Osteoblast (primary cell): ENCODE results near the gene RAF1. TPM values are rescaled to one million over a fixed set of nuclear protein-coding genes. Genes with fewer than 3 reads are reported as not detected.
A peak's percentile ranks its signal among the peaks of the same experiment; 100 is the strongest.

Experiments
- DNase-seq: peaks from one replicate; pipeline ENCODE4 v3.0.0; 2011; ENCODE audit warnings: low spot score, mixed read lengths; ENCODE audit not compliant: insufficient read length; ENCODE audit errors: missing footprints
- H2AFZ ChIP-seq: 2 replicates; pipeline ENCODE4 v1.6.0; 2011; ENCODE audit warnings: mild to moderate bottlenecking, low read length
- H3K27ac ChIP-seq: 2 replicates; pipeline ENCODE4 v1.5.1; 2011; ENCODE audit warnings: mild to moderate bottlenecking, low read depth, low read length, moderate library complexity
- H3K27me3 ChIP-seq: 2 replicates; pipeline ENCODE4 v1.6.0; 2012; ENCODE audit warnings: mild to moderate bottlenecking, control low read depth, inconsistent platforms, low read length, moderate library complexity; ENCODE audit not compliant: insufficient read depth
- H3K36me3 ChIP-seq: 2 replicates; pipeline ENCODE4 v1.5.1; 2011; ENCODE audit warnings: mild to moderate bottlenecking, low read length, control low read depth, moderate library complexity; ENCODE audit not compliant: insufficient read depth
- H3K4me1 ChIP-seq: 2 replicates; pipeline ENCODE4 v1.5.1; 2011; ENCODE audit warnings: mild to moderate bottlenecking, low read length, control low read depth, moderate library complexity; ENCODE audit not compliant: insufficient read depth
- H3K4me2 ChIP-seq: 2 replicates; pipeline ENCODE4 v1.6.0; 2011; ENCODE audit warnings: mild to moderate bottlenecking, low read length; ENCODE audit not compliant: insufficient read depth
- H3K4me3 ChIP-seq: fragments of 200-600 bp; sonication (generic); 3 replicates; pipeline ENCODE4 v1.5.1; 2012; ENCODE audit warnings: mild to moderate bottlenecking, low read length, inconsistent platforms; ENCODE audit not compliant: insufficient read depth
- H3K79me2 ChIP-seq: 2 replicates; pipeline ENCODE4 v1.6.0; 2012; ENCODE audit warnings: mild to moderate bottlenecking, low read length, control low read depth, inconsistent platforms; ENCODE audit not compliant: insufficient read depth
- H3K9me3 ChIP-seq: 2 replicates; pipeline ENCODE4 v1.5.1; 2011; ENCODE audit warnings: low read depth, low read length, control low read depth
- H4K20me1 ChIP-seq: 2 replicates; pipeline ENCODE4 v1.6.0; 2012; ENCODE audit warnings: mild to moderate bottlenecking, low read length, control low read depth; ENCODE audit not compliant: insufficient read depth
- total RNA-seq: library from RNA; depleted of rRNA; stranded (reverse); fragments of >200 nt; gene quantifications from 2 replicates; pipeline ENCODE4 v1.2.3, GENCODE V29; 2012
- TF ChIP-seq, protein P1 (sequence below): IDR thresholded peaks from 2 replicates; pipeline ENCODE4 v1.5.1; 2011; ENCODE audit warnings: mild to moderate bottlenecking, low read depth, low read length, moderate library complexity; ENCODE audit errors: extremely low read depth

RAF1 gene
- total RNA-seq, 1 donor, result 118 TPM

DNA sequence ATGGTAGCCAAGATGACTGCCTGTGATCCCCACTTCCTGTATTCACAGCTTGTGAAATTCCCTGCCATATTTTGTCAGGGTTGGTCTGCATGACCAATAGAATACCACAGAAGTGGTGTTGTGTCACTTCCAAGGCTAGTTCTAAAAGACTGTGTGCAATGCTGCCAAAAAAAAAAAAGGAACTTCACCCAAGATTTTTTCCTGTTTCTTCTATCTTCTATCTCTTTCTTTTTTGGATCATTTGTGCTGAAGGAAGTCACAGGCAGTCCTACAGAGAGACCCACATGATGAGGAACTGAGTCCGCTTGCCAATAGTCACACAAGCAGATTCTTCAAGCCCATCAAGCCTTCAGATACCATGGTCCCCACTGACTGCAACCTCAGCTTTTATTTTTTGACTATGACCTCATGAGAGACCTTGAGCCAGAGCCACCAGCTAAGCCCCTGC, 18.1 kb upstream of the RAF1 start:
- Histone ChIP-seq H3K27ac (peak overlapping the region; percentile 62), H3K4me1 (peaks cover 15% of the 10 kb centered on the region), H3K4me2 (peak overlapping the region; percentile 25), H3K36me3 (no peaks in the 10 kb centered on the region), H3K4me3 (no peak overlapping the region), H3K79me2 (no peaks in the 10 kb centered on the region), H3K9me3 (no peaks in the 10 kb centered on the region), H4K20me1 (no peaks in the 10 kb centered on the region), H3K27me3 (no peaks in the 10 kb centered on the region), H2AFZ (peak overlapping the region; percentile 92)
- TF ChIP-seq, protein P1, sequence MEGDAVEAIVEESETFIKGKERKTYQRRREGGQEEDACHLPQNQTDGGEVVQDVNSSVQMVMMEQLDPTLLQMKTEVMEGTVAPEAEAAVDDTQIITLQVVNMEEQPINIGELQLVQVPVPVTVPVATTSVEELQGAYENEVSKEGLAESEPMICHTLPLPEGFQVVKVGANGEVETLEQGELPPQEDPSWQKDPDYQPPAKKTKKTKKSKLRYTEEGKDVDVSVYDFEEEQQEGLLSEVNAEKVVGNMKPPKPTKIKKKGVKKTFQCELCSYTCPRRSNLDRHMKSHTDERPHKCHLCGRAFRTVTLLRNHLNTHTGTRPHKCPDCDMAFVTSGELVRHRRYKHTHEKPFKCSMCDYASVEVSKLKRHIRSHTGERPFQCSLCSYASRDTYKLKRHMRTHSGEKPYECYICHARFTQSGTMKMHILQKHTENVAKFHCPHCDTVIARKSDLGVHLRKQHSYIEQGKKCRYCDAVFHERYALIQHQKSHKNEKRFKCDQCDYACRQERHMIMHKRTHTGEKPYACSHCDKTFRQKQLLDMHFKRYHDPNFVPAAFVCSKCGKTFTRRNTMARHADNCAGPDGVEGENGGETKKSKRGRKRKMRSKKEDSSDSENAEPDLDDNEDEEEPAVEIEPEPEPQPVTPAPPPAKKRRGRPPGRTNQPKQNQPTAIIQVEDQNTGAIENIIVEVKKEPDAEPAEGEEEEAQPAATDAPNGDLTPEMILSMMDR, result no peak
- DNase-seq, result peak; percentile 74

DNA sequence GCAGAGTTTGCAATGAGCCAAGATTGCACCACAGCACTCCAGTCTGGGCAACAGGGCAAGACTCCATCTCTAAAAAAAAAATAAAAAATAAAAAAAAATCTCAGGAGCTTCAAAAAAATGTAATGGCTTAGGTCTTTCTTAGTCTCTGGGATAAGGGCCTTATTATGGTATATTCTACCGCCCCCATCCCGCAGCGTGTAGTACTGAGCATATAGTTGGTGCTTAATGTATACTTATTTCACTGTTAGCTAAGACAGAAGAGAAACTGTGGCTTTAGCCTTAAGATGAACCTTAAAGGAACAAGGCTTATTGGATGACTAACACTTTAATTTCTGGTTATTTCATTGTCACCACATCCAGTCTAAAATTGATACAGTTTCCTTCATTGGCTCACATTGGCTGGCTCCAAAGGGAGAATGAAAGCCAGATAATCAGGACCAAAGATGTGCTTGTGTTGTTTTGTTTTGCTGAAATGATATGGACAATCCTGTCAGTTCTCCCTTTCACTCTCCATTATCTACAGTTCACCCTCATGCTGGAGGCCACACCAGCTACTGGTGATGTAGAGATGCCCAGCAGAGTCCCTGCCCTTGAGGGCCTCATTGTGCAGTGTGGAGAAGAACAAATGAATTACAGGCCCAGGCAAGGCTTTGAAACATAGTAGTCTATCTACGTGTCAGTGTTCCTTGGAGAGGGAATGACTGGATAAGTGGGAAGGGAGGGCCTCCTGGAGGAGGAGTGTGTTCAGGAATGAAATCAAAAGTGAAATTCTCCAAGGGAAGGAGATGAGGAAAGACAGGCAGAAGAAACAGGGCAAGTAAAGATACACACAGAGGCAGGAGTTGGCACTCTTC, 17.4 kb upstream of the RAF1 start:
- no peaks in the 10 kb centered on the region for H3K9me3 ChIP-seq
- TF ChIP-seq, protein P1, result no peak
- H3K36me3 ChIP-seq, result no peaks in the 10 kb centered on the region
- no peak overlapping the region for H3K4me3 ChIP-seq
- H2AFZ ChIP-seq, result peak overlapping the region; percentile 92
- peaks cover 15% of the 10 kb centered on the region for H3K4me1 ChIP-seq
- H3K27me3 ChIP-seq, result no peaks in the 10 kb centered on the region
- peak overlapping the region; percentile 62 for H3K27ac ChIP-seq
- H4K20me1 ChIP-seq, result no peaks in the 10 kb centered on the region
- DNase-seq, result peak; percentile 84
- H3K4me2 ChIP-seq, result peak overlapping the region; percentile 25
- no peaks in the 10 kb centered on the region for H3K79me2 ChIP-seq

DNA sequence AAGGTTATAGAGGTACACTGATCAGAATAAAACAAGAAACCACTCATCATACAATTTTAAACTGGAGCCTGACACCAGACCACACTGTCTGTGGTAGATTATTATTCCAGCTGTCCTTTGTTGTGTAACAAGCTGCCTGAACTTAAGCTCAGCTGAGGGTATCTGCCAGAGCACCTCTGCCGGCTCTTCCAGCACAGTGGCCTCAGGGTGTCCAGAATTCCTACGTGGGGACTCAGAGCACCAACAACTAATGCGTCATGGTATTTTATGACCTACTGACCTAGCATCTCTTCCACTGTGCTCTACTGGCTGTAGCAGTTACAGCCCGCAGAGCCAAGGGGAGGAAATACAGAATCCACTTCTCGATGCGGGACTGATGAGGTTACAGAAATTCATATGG, 15.6 kb upstream of the RAF1 start:
- Histone ChIP-seq H3K36me3 (no peaks in the 10 kb centered on the region), H3K79me2 (no peaks in the 10 kb centered on the region), H2AFZ (no peak overlapping the region), H3K4me3 (no peak overlapping the region), H3K9me3 (no peaks in the 10 kb centered on the region), H3K27me3 (peaks cover 3% of the 10 kb centered on the region), H4K20me1 (no peaks in the 10 kb centered on the region), H3K27ac (no peak overlapping the region), H3K4me1 (peaks cover 15% of the 10 kb centered on the region), H3K4me2 (no peak overlapping the region)
- peak; percentile 91 for DNase-seq
- TF ChIP-seq, protein P1, result no peak

DNA sequence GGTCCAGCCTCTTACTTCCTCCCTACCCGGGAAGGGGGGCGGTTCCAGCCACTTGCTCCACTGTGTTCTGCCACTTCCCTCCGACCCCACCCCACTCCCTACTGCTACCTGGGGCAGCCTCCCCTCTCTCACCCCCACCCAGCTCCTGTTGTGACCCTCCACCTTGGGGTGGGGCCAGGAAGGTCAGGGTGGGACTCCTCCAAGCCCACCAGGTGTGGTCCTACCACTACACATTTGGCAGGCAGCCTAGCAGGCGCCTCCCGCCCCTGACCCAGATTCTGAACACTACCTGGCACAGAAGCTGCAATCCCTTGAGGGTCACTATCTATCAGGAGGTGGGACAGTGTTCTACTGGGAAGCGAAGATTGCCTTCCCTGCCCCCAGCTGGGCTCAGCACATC, 13.7 kb upstream of the RAF1 start:
- TF ChIP-seq, protein P1, result no peak
- Histone ChIP-seq H3K27me3 (peaks cover 3% of the 10 kb centered on the region), H3K79me2 (no peaks in the 10 kb centered on the region), H3K36me3 (no peaks in the 10 kb centered on the region), H3K4me1 (peaks cover 15% of the 10 kb centered on the region), H4K20me1 (no peaks in the 10 kb centered on the region), H3K4me3 (no peak overlapping the region), H3K27ac (no peak overlapping the region), H3K9me3 (no peaks in the 10 kb centered on the region), H2AFZ (no peak overlapping the region), H3K4me2 (no peak overlapping the region)
- no peak for DNase-seq
